Body of pancreas (tissue), 4 donors: Measurements from ENCODE around the gene DCBLD1.

ENCODE experiments used
- CTCF ChIP-seq, 7 experiments: fragments of 450-650 bp in 4 of 7; fragments of 200-600 bp in 3 of 7; sonication (generic) in 3 of 7; IDR thresholded peaks; one replicate each; pipeline ENCODE4 v1.5.1; 2016 to 2019; ENCODE audit warnings: antibody characterized with exemption in 7 of 7
- POLR2A ChIP-seq, 3 donors: fragments of 450-650 bp; IDR thresholded peaks; one replicate each; pipeline ENCODE4 v1.6.1; 2016; ENCODE audit warnings: antibody characterized with exemption in 3 of 3, mild to moderate bottlenecking in 2 of 3

- TF ChIP-seq POLR2A (IDR thresholded peaks at IDR 0.05): no peak
- no peak for TF ChIP-seq CTCF (IDR thresholded peaks at IDR 0.05)
Observed at GRCh38 chr6:117533775-117534174, 51.3 kb downstream of the DCBLD1 start.
